Activated naive CD4-positive, alpha-beta T cell treated with anti-CD3 and anti-CD28 coated beads, Interleukin-2, amount 50 U/mL, for 24 hours (primary cell): ENCODE results near the gene PNRC1.
"Not testable (repeated sequence)": the region's sequence is repeated elsewhere in the genome, so short reads cannot be mapped to it uniquely, and the experiment has no call there.

Experiments
- H3K27ac Mint-ChIP-seq: one replicate; pipeline ENCODE4 v1.8.0; 2021; ENCODE audit warnings: mild to moderate bottlenecking, mixed read lengths
- H3K27me3 Mint-ChIP-seq: one replicate; pipeline ENCODE4 v1.8.0; 2021; ENCODE audit warnings: mixed read lengths
- H3K36me3 Mint-ChIP-seq: one replicate; pipeline ENCODE4 v1.8.0; 2021; ENCODE audit warnings: mixed read lengths
- H3K4me1 Mint-ChIP-seq: one replicate; pipeline ENCODE4 v1.8.0; 2021; ENCODE audit warnings: mixed read lengths
- H3K4me3 Mint-ChIP-seq: one replicate; pipeline ENCODE4 v1.8.0; 2021; ENCODE audit warnings: mild to moderate bottlenecking, mixed read lengths
- H3K9me3 Mint-ChIP-seq: one replicate; pipeline ENCODE4 v1.8.0; 2021; ENCODE audit warnings: mixed read lengths

Gene PNRC1

GRCh38 chr6:89117211-89118108, 36.9 kb downstream of the PNRC1 start, which contains the start of gene SRSF12:
Gene SRSF12 (minus strand): TSS chr6:89118071. CDS start chr6:89117887, 184 bp downstream.
- peaks cover 7% of the 10 kb centered on the region for H3K4me1 Mint-ChIP-seq
- peaks cover 5% of the 10 kb centered on the region for H3K27me3 Mint-ChIP-seq
- no peaks in the 10 kb centered on the region for H3K9me3 Mint-ChIP-seq
- H3K4me3 Mint-ChIP-seq = peak within 1 kb of the TSS; percentile 91
- peak within 1 kb of the TSS; percentile 31 for H3K27ac Mint-ChIP-seq
- H3K36me3 Mint-ChIP-seq = no peaks in the 10 kb centered on the region

GRCh38 chr6:89118931-89119330, 38.4 kb downstream of the PNRC1 start:
- Mint-ChIP-seq H3K27me3 (peaks cover 5% of the 10 kb centered on the region), H3K27ac (no peak overlapping the region)

DNA sequence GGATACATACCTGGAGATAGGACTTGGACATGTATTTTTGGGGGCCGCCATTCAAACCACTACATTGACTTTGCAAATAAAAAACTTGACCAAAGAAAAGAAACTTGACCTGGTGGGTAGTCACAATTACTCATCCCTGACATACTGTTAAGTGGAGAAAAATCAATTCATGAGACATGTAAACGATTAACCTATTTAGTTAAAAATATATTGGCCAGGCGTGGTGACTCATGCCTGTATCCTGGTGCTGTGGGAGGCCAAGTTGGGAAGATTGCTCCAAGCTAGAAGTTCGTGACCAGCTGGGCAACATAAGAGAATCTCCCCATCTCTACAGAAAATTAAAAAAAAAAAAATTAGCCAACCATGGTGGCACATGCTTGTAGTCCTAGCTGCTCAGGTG, 39.8 kb downstream of the PNRC1 start:
- H3K4me1 Mint-ChIP-seq = peaks cover 7% of the 10 kb centered on the region
- H3K9me3 Mint-ChIP-seq = no peaks in the 10 kb centered on the region
- no peak overlapping the region for H3K4me3 Mint-ChIP-seq
- peaks cover 5% of the 10 kb centered on the region for H3K27me3 Mint-ChIP-seq
- H3K27ac Mint-ChIP-seq = no peak overlapping the region
- H3K36me3 Mint-ChIP-seq = no peaks in the 10 kb centered on the region

More at GRCh38 chr6:89118931-89119330, 38.4 kb downstream of the PNRC1 start:
- H3K9me3 Mint-ChIP-seq = no peaks in the 10 kb centered on the region
- no peaks in the 10 kb centered on the region for H3K36me3 Mint-ChIP-seq
- H3K4me1 Mint-ChIP-seq = peaks cover 7% of the 10 kb centered on the region
- H3K4me3 Mint-ChIP-seq = peak overlapping the region; percentile 74

DNA sequence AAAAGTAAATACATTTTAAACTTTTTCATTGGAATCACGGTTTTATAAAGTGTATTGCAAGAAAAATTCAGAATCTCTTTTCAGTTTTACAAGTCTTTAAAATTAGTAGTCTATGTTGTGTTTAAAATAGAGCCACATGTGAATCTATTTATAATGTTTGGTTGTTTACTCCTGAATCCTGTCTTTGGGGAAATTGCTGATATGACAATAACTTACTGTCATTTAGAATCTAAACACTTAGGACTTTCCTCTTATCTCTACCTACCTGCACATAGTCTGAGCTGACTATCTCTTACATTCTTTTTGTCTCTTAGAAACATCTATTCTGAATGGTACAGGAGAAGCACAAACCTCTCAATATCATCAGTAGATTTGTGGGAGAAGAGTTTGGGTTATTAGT, 41.4 kb downstream of the PNRC1 start:
- peaks cover 4% of the 10 kb centered on the region for H3K4me1 Mint-ChIP-seq
- no peaks in the 10 kb centered on the region for H3K9me3 Mint-ChIP-seq
- H3K27ac Mint-ChIP-seq = no peak overlapping the region
- peaks cover 3% of the 10 kb centered on the region for H3K27me3 Mint-ChIP-seq
- H3K4me3 Mint-ChIP-seq = no peak overlapping the region
- H3K36me3 Mint-ChIP-seq = peaks cover under 1% of the 10 kb centered on the region

DNA sequence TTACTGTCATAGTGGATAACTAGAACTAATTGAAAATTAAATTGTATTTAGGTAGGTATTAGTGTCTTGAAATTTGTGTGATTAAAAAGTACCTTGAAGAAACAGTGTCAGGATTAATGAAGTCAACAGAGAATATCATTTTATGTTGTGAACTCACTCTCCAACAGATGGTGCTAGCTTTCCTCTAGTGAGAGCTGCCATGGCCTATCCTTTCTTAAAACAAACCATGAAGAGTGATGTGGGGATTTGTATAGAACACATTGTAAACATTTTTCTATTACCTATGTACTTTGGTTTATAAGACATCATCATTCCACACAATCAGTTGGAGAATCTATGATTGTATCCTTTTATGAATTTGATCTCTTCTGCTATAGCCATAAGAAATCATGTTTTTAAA, 42.1 kb downstream of the PNRC1 start:
- H3K4me1 Mint-ChIP-seq = no peaks in the 10 kb centered on the region
- peaks cover 2% of the 10 kb centered on the region for H3K36me3 Mint-ChIP-seq
- no peak overlapping the region for H3K4me3 Mint-ChIP-seq
- no peaks in the 10 kb centered on the region for H3K9me3 Mint-ChIP-seq
- no peak overlapping the region for H3K27ac Mint-ChIP-seq
- no peaks in the 10 kb centered on the region for H3K27me3 Mint-ChIP-seq

- H3K4me3 Mint-ChIP-seq, H3K36me3 Mint-ChIP-seq, H3K9me3 Mint-ChIP-seq, H3K27ac Mint-ChIP-seq, H3K4me1 Mint-ChIP-seq, H3K27me3 Mint-ChIP-seq: not testable (repeated sequence)
These were observed 47.7 kb downstream of the PNRC1 start for GRCh38 chr6:89128256-89128671.

DNA sequence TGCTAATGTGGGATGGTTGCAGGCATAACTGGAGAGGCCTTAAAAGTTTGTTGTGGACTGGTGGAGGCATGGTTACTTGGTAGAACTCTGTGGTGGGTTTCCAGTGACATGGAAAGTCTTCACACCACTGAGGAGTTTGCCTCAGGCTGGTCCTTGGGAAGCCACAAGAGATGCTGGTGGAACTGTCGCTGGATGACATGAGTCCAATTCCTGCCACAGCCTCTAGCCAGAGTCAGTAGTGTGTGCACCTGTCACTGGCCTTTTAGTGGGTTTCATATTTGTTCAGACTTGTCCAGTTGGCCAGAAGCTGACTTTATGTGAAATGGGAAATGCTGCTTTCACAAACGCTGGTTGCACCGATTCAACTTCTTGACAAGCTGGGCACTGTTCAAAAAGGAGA, 51.0 kb downstream of the PNRC1 start:
- H3K9me3 Mint-ChIP-seq = no peaks in the 10 kb centered on the region
- no peak overlapping the region for H3K27ac Mint-ChIP-seq
- no peaks in the 10 kb centered on the region for H3K27me3 Mint-ChIP-seq
- H3K36me3 Mint-ChIP-seq = peaks cover 7% of the 10 kb centered on the region
- H3K4me1 Mint-ChIP-seq = no peaks in the 10 kb centered on the region
- H3K4me3 Mint-ChIP-seq = no peak overlapping the region

DNA sequence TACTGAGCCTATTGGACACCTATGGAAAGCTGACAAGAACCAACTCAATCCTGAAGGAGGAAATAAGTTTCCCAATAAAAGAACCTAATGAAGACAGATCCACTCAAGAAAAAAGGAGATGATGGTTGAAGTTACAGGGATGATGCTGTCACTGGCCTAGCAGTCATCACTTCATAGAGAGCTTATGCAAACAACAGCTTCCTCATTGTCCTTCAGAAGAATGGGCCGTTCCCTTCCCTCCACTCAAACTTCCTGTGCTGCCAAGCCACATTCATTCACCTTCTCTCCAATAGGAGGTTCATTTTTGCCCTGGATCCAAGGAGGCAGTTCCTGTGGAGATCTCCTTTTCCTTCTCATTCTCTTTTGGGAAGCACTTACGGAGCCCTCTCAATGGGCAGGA, 51.5 kb downstream of the PNRC1 start:
- H3K9me3 Mint-ChIP-seq = no peaks in the 10 kb centered on the region
- peaks cover 6% of the 10 kb centered on the region for H3K36me3 Mint-ChIP-seq
- H3K4me3 Mint-ChIP-seq = no peak overlapping the region
- no peaks in the 10 kb centered on the region for H3K27me3 Mint-ChIP-seq
- H3K4me1 Mint-ChIP-seq = no peaks in the 10 kb centered on the region
- no peak overlapping the region for H3K27ac Mint-ChIP-seq

DNA sequence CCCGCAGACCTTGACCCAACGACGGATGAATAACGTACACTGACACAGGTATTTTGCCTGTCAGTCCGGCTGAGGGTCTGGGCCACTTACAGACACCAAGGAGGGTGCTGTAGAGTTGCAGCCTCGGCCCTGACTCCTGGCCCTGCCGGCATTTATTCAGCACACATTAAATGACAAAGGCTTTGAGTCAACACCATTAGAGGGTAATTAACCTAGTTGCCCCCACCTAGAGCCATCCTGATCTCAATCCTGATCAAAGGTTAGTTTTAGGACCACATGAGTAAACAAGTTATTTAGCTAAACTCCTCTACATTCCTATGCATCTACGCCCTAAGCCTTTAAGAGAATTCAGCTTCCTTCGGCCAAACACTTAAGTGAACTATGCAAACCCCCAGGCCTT, 53.4 kb downstream of the PNRC1 start:
- Mint-ChIP-seq H3K4me1 (no peaks in the 10 kb centered on the region), H3K36me3 (no peaks in the 10 kb centered on the region), H3K27me3 (no peaks in the 10 kb centered on the region), H3K9me3 (no peaks in the 10 kb centered on the region), H3K27ac (no peak overlapping the region), H3K4me3 (no peak overlapping the region)

GRCh38 chr6:89134723-89135122, 54.2 kb downstream of the PNRC1 start:
- Mint-ChIP-seq H3K4me1 (no peaks in the 10 kb centered on the region), H3K36me3 (no peaks in the 10 kb centered on the region), H3K4me3 (no peak overlapping the region), H3K27ac (no peak overlapping the region), H3K27me3 (no peaks in the 10 kb centered on the region), H3K9me3 (no peaks in the 10 kb centered on the region)
